ENCODE results near the gene PSD4. TPM values are rescaled to one million over a fixed set of nuclear protein-coding genes. Genes with fewer than 3 reads are reported as not detected.

Gene PSD4
- total RNA-seq, 1 donor from 2014 or later: 38.8 TPM

GRCh38 chr2:113212245-113213060 is 38.7 kb downstream of the PSD4 start:
- Mint-ChIP-seq H3K27me3 (no peaks in the 10 kb centered on the region), H3K4me3 (peak overlapping the region; percentile 30), H3K4me1 (ENCODE audit: unreplicated experiment) (peaks cover 48% of the 10 kb centered on the region), H3K36me3 (no peaks in the 10 kb centered on the region), H3K27ac (peak overlapping the region; percentile 50), H3K9me3 (no peaks in the 10 kb centered on the region)
- TF ChIP-seq CTCF (conservative IDR thresholded peaks at IDR 0.05): no peak
- no peak for DNase-seq (ENCODE audit: extremely low spot score, unreplicated experiment)

GRCh38 chr2:113213061-113213930 is 39.5 kb downstream of the PSD4 start:
- Mint-ChIP-seq H3K4me3 (peak overlapping the region; percentile 1), H3K4me1 (ENCODE audit: unreplicated experiment) (peaks cover 56% of the 10 kb centered on the region), H3K27me3 (no peaks in the 10 kb centered on the region), H3K36me3 (no peaks in the 10 kb centered on the region), H3K9me3 (no peaks in the 10 kb centered on the region), H3K27ac (no peak overlapping the region)
- TF ChIP-seq CTCF (conservative IDR thresholded peaks at IDR 0.05): no peak
- no peak for DNase-seq (ENCODE audit: extremely low spot score, unreplicated experiment)

GRCh38 chr2:113214141-113214540 is 40.4 kb downstream of the PSD4 start:
- H3K27ac Mint-ChIP-seq: no peak overlapping the region
- no peaks in the 10 kb centered on the region for H3K9me3 Mint-ChIP-seq
- DNase-seq (ENCODE audit: extremely low spot score, unreplicated experiment): no peak
- no peak for TF ChIP-seq CTCF (conservative IDR thresholded peaks at IDR 0.05)
- H3K27me3 Mint-ChIP-seq: no peaks in the 10 kb centered on the region
- peaks cover 62% of the 10 kb centered on the region for H3K4me1 Mint-ChIP-seq (ENCODE audit: unreplicated experiment)
- no peaks in the 10 kb centered on the region for H3K36me3 Mint-ChIP-seq
- no peak overlapping the region for H3K4me3 Mint-ChIP-seq

GRCh38 chr2:113215056-113215455 is 41.3 kb downstream of the PSD4 start:
- Mint-ChIP-seq H3K36me3 (no peaks in the 10 kb centered on the region), H3K4me3 (no peak overlapping the region), H3K9me3 (no peaks in the 10 kb centered on the region), H3K27me3 (no peaks in the 10 kb centered on the region), H3K4me1 (ENCODE audit: unreplicated experiment) (peaks cover 60% of the 10 kb centered on the region), H3K27ac (no peak overlapping the region)
- DNase-seq (ENCODE audit: extremely low spot score, unreplicated experiment): no peak
- TF ChIP-seq CTCF (conservative IDR thresholded peaks at IDR 0.05): no peak

- H3K36me3 Mint-ChIP-seq: no peaks in the 10 kb centered on the region
- H3K4me1 Mint-ChIP-seq (ENCODE audit: unreplicated experiment): peaks cover 49% of the 10 kb centered on the region
- no peaks in the 10 kb centered on the region for H3K9me3 Mint-ChIP-seq
- peak overlapping the region; percentile 71 for H3K27ac Mint-ChIP-seq
- no peak for TF ChIP-seq CTCF (conservative IDR thresholded peaks at IDR 0.05)
- H3K4me3 Mint-ChIP-seq: no peak overlapping the region
- no peaks in the 10 kb centered on the region for H3K27me3 Mint-ChIP-seq
- DNase-seq (ENCODE audit: extremely low spot score, unreplicated experiment): no peak
Observed at GRCh38 chr2:113216321-113216720, 42.5 kb downstream of the PSD4 start.

Data from type B pancreatic cell (in vitro differentiated cells).